Breast epithelium (tissue), 4 donors: Measurements from ENCODE around the gene C8G. TPM values are rescaled to one million over a fixed set of nuclear protein-coding genes. Genes with fewer than 3 reads are reported as not detected.

Experiments
- DNase-seq, 2 donors: peaks; one replicate each; pipeline ENCODE4 v3.0.0-alpha.2; 2019; ENCODE audit warnings: low spot score in 2 of 2
- H3K27ac ChIP-seq, 2 donors: fragments of 200-600 bp; sonication (generic) in 1 of 2; one replicate each; pipeline ENCODE4 v1.5.1; 2016 to 2019; ENCODE audit warnings: mild to moderate bottlenecking in 1 of 2
- H3K27me3 ChIP-seq, 2 donors: fragments of 200-600 bp; sonication (generic) in 1 of 2; one replicate each; pipeline versions ENCODE4 v1.5.1 to v1.6.0; 2017 to 2019; ENCODE audit warnings: control low read depth in 1 of 2, mild to moderate bottlenecking in 1 of 2
- H3K36me3 ChIP-seq: fragments of 200-600 bp; one replicate; pipeline ENCODE4 v1.5.1; 2019
- H3K4me1 ChIP-seq, 2 donors: fragments of 200-600 bp; sonication (generic); one replicate each; pipeline ENCODE4 v1.5.1; 2016 to 2019; ENCODE audit warnings: control low read depth in 1 of 2
- H3K4me3 ChIP-seq, 3 donors: fragments of 200-600 bp; sonication (generic); 1 replicate in 2 of 3; 2 replicates in 1 of 3; pipeline ENCODE4 v1.5.1; 2016 to 2019; ENCODE audit warnings: mild to moderate bottlenecking in 3 of 3, moderate library complexity in 2 of 3
- H3K9me3 ChIP-seq, 2 donors: fragments of 200-600 bp; sonication (generic) in 1 of 2; one replicate each; pipeline ENCODE4 v1.5.1; 2016 to 2019; ENCODE audit warnings: control low read depth in 1 of 2
- POLR2A ChIP-seq: fragments of 450-650 bp; IDR thresholded peaks from one replicate; pipeline ENCODE4 v1.6.1; 2016; ENCODE audit warnings: antibody characterized with exemption, mild to moderate bottlenecking, moderate library complexity
- POLR2AphosphoS5 ChIP-seq, 3 donors: sonication (generic); formaldehyde crosslinking; IDR thresholded peaks; one replicate each; pipeline ENCODE4 v1.6.1; 2017; ENCODE audit warnings: antibody characterized with exemption in 3 of 3
- intact Hi-C: fragments of 100-400 bp; cut with DNase I; formaldehyde crosslinking; loops from one replicate; pipeline ENCODE4 v1.15.1; 2023; ENCODE audit warnings: low total_unique reads
- total RNA-seq, 3 donors: library from RNA; depleted of rRNA; stranded (reverse); fragments of >200 nt; gene quantifications; one replicate each; pipeline ENCODE4 v1.1.0, GENCODE V29; 2016
- TF ChIP-seq, protein P1 (sequence below), 3 donors: fragments of 450-650 bp; IDR thresholded peaks; one replicate each; pipeline ENCODE4 v1.5.1; 2016 to 2017; ENCODE audit warnings: antibody characterized with exemption in 3 of 3, mild to moderate bottlenecking in 3 of 3, moderate library complexity in 3 of 3

C8G gene
- total RNA-seq, 3 donors from 2014 or later, result not detected

DNA sequence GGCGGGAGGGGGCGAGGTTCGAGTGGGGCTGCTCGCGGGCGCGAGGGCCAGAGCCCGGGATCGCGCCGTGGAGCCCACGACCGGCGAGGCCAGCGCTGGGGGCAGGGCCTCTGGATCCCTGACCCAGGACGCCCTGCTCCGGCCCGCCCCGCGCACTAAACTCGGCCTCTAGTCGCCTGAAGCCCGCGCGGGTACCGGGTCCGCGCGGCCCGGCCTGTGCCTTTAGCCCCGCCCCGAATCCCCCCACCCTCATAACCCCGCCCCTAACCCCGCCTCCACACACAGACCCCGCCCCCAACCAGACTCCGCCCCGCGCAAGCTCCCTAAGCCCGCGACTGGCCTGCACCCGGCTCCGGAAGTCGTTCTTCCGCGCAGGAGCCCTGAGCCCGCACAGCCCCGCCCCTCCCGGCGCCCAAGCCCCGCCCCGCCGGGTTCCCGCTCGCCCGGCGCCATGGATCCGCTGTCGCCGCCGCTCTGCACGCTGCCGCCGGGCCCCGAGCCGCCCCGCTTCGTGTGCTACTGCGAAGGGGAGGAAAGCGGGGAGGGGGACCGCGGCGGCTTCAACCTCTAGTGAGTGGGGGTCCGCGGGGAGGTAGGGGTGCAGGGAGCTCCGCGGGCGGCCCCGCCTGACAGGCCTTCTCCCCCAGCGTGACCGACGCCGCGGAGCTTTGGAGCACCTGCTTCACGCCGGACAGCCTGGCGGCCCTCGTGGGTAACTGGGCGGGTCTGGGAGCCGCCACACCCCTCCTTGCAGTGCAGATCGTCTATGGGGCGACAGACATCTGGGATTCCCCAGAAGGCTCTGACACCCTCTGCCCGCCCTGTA lies 47.2 kb downstream of the C8G start, which contains the start of gene PAXX:
Gene PAXX, plus strand, starts transcription at position 430 of the 826 bp plus-strand sequence. Its CDS starts 22 bp downstream, at position 452.
- TF ChIP-seq POLR2A (no peak), POLR2AphosphoS5 (IDR thresholded peaks at IDR 0.05) (peak in 2 of 3 donors; percentile 2 to 34)
- TF ChIP-seq, protein P1, sequence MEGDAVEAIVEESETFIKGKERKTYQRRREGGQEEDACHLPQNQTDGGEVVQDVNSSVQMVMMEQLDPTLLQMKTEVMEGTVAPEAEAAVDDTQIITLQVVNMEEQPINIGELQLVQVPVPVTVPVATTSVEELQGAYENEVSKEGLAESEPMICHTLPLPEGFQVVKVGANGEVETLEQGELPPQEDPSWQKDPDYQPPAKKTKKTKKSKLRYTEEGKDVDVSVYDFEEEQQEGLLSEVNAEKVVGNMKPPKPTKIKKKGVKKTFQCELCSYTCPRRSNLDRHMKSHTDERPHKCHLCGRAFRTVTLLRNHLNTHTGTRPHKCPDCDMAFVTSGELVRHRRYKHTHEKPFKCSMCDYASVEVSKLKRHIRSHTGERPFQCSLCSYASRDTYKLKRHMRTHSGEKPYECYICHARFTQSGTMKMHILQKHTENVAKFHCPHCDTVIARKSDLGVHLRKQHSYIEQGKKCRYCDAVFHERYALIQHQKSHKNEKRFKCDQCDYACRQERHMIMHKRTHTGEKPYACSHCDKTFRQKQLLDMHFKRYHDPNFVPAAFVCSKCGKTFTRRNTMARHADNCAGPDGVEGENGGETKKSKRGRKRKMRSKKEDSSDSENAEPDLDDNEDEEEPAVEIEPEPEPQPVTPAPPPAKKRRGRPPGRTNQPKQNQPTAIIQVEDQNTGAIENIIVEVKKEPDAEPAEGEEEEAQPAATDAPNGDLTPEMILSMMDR (IDR thresholded peaks at IDR 0.05), result peak in 1 of 3 donors; percentile 15
- H3K27ac ChIP-seq, result peak within 1 kb of the TSS; percentile 94 to 98
- peak; percentile 86 to 92 for DNase-seq
- intact Hi-C loops, result no loop called here
- no peaks in the 10 kb centered on the region for H3K36me3 ChIP-seq
- peaks cover 7 to 27% of the 10 kb centered on the region in 2 donors for H3K4me1 ChIP-seq
- peak within 1 kb of the TSS; percentile 55 to 83 (median 79) for H3K4me3 ChIP-seq
- H3K27me3 ChIP-seq, result no peaks in the 10 kb centered on the region
- H3K9me3 ChIP-seq, result no peaks in the 10 kb centered on the region

DNA sequence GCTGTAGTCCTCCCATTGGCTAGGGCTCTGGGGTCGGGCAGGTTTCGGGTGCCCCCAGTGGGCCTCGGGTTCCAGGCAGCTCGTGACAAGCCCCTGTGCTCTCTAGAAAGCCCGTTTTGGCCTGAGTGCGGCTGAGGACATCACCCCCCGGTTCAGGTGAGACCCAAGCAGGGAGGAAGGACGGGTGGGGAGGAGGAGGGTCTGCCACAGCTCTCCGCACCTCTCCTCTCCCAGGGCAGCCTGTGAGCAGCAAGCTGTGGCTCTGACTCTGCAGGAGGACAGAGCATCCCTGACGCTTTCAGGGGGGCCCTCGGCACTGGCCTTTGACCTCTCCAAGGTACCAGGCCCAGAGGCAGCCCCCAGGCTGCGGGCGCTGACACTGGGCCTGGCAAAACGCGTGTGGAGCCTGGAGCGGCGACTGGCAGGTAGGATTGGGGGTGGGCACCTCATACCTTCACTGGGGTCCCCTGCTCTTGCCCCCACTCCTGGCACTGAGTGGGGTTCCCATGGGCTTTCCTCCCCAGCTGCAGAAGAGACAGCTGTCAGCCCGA lies 47.9 kb downstream of the C8G start:
- H3K4me3 ChIP-seq, result peak overlapping the region; percentile 55 to 83 (median 79)
- no peak for TF ChIP-seq POLR2AphosphoS5 (IDR thresholded peaks at IDR 0.05)
- TF ChIP-seq POLR2A, result no peak
- TF ChIP-seq, protein P1 (IDR thresholded peaks at IDR 0.05), result peak in 1 of 3 donors; percentile 1
- peak overlapping the region; percentile 94 to 98 for H3K27ac ChIP-seq
- no peaks in the 10 kb centered on the region for H3K27me3 ChIP-seq
- no peaks in the 10 kb centered on the region for H3K9me3 ChIP-seq
- peaks cover 7 to 27% of the 10 kb centered on the region in 2 donors for H3K4me1 ChIP-seq
- intact Hi-C loops, result no loop called here
- no peak for DNase-seq
- H3K36me3 ChIP-seq, result no peaks in the 10 kb centered on the region

DNA sequence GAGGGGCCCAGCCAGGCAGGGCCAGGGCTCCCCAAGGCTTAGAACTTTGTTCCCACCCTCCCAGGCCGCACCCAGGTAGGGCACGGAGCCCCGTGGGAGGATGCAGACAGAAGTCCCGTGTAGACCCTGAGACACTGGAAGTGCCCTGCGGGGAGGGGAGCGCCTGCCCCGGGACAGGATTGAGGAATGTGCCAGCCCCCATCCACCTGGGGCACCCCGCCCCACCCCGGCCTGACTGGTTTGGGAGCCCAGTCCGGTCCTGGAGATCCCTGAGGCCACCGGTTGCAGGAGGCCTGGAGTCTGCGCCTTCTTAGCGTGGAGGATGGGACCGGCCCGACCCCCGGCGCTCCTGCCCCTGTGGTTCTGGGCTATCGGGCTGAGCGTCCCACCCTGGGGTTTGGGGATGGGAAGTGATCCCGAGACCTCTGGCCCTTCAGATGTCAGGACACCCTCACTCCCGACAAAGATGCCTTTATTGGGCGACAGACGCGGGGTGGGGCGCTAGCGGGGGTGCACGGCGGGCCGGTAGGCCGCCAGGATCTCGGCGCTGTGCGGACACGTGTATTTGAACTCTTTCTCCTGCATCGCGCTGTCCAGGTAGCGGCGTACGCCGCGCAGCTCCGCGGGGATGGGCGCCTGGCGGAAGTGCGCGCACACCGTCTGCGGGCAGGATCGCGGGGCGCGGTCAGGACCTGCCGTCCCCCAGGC lies 49.3 kb downstream of the C8G start:
- Histone ChIP-seq H3K27ac (peak overlapping the region in 1 of 2 donors; percentile 7), H3K4me1 (peaks cover 7 to 27% of the 10 kb centered on the region in 2 donors), H3K4me3 (peak overlapping the region in 1 of 3 donors; percentile 62), H3K36me3 (no peaks in the 10 kb centered on the region), H3K27me3 (no peaks in the 10 kb centered on the region), H3K9me3 (no peaks in the 10 kb centered on the region)
- TF ChIP-seq POLR2AphosphoS5 (IDR thresholded peaks at IDR 0.05) (no peak), POLR2A (no peak)
- TF ChIP-seq, protein P1 (IDR thresholded peaks at IDR 0.05), result no peak
- no peak for DNase-seq
- intact Hi-C loops, result no loop called here

DNA sequence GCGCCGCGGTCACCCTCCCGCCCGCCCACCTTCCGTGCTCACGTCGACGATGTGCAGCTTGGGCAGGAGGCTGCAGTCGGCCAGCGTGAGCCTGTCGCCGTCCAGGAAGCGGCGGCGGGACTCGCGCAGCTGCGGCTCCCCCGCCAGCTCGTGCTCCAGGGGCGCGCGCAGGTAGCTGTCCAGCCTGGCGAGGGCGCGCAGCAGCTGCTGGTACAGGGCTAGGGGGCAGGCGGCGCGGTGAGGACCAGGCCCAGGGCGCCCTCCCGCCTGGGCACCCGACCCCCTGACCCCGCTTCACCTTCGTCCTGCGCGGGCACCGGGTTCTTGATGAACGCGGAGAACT lies 49.8 kb downstream of the C8G start:
- intact Hi-C loops, result no loop called here
- H3K27me3 ChIP-seq, result no peaks in the 10 kb centered on the region
- H3K4me3 ChIP-seq, result peak overlapping the region in 1 of 3 donors; percentile 62
- no peak overlapping the region for H3K27ac ChIP-seq
- TF ChIP-seq POLR2AphosphoS5 (IDR thresholded peaks at IDR 0.05) (no peak), POLR2A (no peak)
- TF ChIP-seq, protein P1 (IDR thresholded peaks at IDR 0.05), result no peak
- no peaks in the 10 kb centered on the region for H3K36me3 ChIP-seq
- peaks cover 7 to 27% of the 10 kb centered on the region in 2 donors for H3K4me1 ChIP-seq
- no peaks in the 10 kb centered on the region for H3K9me3 ChIP-seq
- DNase-seq, result no peak
